ENCODE results near the gene DCPS. TPM values are rescaled to one million over a fixed set of nuclear protein-coding genes. Genes with fewer than 3 reads are reported as not detected.

DCPS gene
- total RNA-seq, 1 donor from 2014 or later, result 11.2 TPM

DNA sequence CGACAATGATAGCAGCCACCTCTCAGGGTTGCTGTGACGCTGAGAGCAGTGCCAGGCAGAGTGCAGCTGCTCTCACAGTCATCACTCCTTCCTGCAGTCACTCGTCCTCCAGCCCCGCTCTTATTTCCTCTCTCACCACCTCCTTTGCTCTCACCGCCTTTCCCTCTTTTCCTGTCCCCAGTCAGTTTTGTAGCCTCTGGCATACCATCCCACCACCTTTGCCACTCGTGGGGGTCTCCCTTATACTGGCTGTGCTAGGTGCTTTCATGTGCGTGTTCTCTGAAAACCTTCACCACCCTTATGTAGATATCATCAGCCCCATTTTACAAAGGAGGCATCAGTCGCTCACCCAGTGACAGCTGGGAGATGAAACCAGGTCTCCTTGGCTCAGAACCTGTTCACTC, 32.3 kb downstream of the DCPS start:
- TF ChIP-seq, protein P1, sequence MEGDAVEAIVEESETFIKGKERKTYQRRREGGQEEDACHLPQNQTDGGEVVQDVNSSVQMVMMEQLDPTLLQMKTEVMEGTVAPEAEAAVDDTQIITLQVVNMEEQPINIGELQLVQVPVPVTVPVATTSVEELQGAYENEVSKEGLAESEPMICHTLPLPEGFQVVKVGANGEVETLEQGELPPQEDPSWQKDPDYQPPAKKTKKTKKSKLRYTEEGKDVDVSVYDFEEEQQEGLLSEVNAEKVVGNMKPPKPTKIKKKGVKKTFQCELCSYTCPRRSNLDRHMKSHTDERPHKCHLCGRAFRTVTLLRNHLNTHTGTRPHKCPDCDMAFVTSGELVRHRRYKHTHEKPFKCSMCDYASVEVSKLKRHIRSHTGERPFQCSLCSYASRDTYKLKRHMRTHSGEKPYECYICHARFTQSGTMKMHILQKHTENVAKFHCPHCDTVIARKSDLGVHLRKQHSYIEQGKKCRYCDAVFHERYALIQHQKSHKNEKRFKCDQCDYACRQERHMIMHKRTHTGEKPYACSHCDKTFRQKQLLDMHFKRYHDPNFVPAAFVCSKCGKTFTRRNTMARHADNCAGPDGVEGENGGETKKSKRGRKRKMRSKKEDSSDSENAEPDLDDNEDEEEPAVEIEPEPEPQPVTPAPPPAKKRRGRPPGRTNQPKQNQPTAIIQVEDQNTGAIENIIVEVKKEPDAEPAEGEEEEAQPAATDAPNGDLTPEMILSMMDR (IDR thresholded peaks at IDR 0.05), result no peak
- peaks cover 48% of the 10 kb centered on the region for H3K4me1 Mint-ChIP-seq (ENCODE audit: unreplicated experiment)
- H3K27ac Mint-ChIP-seq (ENCODE audit: unreplicated experiment), result no peak overlapping the region
- H3K27me3 Mint-ChIP-seq (ENCODE audit: unreplicated experiment), result no peaks in the 10 kb centered on the region
- H3K9me3 Mint-ChIP-seq (ENCODE audit: unreplicated experiment), result no peaks in the 10 kb centered on the region
- no peak overlapping the region for H3K4me3 Mint-ChIP-seq (ENCODE audit: unreplicated experiment)
- no peak for DNase-seq (ENCODE audit: extremely low spot score, unreplicated experiment)
- H3K36me3 Mint-ChIP-seq (ENCODE audit: unreplicated experiment), result peaks cover 5% of the 10 kb centered on the region

DNA sequence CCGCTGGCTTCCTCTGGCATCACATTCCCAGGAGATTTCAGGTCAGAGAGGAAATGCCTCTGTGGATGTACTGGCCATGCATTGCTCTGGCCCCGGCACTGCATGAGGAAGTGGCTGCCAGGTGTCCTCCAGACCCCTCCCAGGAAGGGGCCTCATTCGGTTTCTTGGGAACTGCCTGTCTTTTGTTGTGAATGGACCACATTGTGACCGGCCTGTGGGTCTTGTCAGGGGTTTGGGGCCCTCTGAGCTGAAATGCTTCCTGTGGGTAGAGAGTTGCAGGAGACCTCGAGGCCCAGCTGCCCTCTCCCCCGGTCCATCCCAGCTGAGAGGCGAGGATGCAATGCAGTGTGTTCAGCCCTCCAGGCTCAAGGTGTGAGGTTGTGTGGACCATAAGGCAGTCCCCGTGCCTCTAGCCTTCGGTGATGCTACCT, 32.8 kb downstream of the DCPS start:
- Mint-ChIP-seq H3K4me1 (ENCODE audit: unreplicated experiment) (peaks cover 53% of the 10 kb centered on the region), H3K27ac (ENCODE audit: unreplicated experiment) (no peak overlapping the region), H3K9me3 (ENCODE audit: unreplicated experiment) (no peaks in the 10 kb centered on the region), H3K36me3 (ENCODE audit: unreplicated experiment) (peaks cover 5% of the 10 kb centered on the region), H3K27me3 (ENCODE audit: unreplicated experiment) (no peaks in the 10 kb centered on the region), H3K4me3 (ENCODE audit: unreplicated experiment) (no peak overlapping the region)
- TF ChIP-seq, protein P1 (IDR thresholded peaks at IDR 0.05), result no peak
- DNase-seq (ENCODE audit: extremely low spot score, unreplicated experiment), result no peak

DNA sequence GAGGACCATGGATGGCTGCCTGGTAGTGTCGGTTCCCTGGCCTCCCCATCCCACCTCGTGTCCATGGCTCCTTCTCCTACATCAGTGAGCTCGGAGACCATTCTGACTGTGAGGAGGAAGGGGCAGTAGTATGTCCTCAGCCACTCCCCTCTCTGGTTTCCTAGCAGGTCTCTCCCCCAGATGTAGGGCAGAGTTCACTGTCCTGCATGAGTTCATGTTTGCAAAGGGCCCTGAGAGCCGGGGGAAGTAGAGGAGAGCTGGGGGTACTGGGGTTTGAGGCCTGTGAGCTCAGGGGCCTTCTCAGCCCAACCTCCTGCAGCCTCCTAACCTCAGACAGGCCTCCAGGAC, 33.2 kb downstream of the DCPS start:
- H3K36me3 Mint-ChIP-seq (ENCODE audit: unreplicated experiment), result peaks cover 5% of the 10 kb centered on the region

DNA sequence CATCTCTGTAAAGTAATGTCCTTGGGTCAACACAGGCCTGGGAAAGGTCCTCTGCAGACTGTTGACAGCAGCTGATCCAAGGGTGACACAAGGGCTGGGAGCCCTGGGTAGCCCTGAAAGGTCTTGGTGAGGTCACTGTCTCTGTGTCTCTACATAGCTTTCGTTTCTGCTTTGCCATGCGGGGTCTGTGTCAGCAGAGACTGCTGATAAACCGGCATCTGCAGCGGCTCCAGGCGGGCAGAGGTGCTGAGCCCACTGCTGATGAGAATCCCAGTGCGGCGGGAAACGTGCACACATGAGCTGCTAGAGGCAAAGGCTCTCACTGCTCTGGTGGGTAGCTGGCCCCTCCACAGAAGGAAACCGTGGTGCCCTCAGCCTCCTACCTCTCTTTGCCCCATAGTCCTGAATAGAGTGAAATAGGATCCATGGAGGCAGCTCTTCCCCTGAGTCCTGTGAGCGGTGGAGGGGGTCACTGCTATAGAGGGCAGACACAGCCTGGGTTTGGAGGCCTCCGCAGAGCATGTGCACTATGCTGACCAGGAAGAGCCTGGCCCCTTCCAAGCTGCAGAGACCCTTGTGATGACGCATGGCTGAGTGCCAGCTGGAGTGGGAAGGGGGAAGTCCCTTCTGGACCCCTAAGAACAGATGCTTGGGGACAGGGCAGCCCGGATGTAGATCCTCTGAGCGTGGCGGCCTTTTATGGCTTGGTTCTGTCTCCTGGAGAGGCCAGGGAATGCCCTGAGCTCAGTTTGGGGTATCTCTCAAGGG, 33.8 kb downstream of the DCPS start:
- no peak overlapping the region for H3K27ac Mint-ChIP-seq (ENCODE audit: unreplicated experiment)
- H3K4me3 Mint-ChIP-seq (ENCODE audit: unreplicated experiment), result no peak overlapping the region
- peaks cover 5% of the 10 kb centered on the region for H3K36me3 Mint-ChIP-seq (ENCODE audit: unreplicated experiment)
- no peaks in the 10 kb centered on the region for H3K27me3 Mint-ChIP-seq (ENCODE audit: unreplicated experiment)
- no peak for DNase-seq (ENCODE audit: extremely low spot score, unreplicated experiment)
- TF ChIP-seq, protein P1 (IDR thresholded peaks at IDR 0.05), result no peak
- H3K9me3 Mint-ChIP-seq (ENCODE audit: unreplicated experiment), result no peaks in the 10 kb centered on the region
- H3K4me1 Mint-ChIP-seq (ENCODE audit: unreplicated experiment), result peaks cover 55% of the 10 kb centered on the region

More for the DNA sequence above, 33.2 kb downstream of the DCPS start:
- no peak for DNase-seq (ENCODE audit: extremely low spot score, unreplicated experiment)
- Mint-ChIP-seq H3K9me3 (ENCODE audit: unreplicated experiment) (no peaks in the 10 kb centered on the region), H3K27ac (ENCODE audit: unreplicated experiment) (no peak overlapping the region), H3K27me3 (ENCODE audit: unreplicated experiment) (no peaks in the 10 kb centered on the region), H3K4me1 (ENCODE audit: unreplicated experiment) (peaks cover 55% of the 10 kb centered on the region), H3K4me3 (ENCODE audit: unreplicated experiment) (no peak overlapping the region)
- TF ChIP-seq, protein P1 (IDR thresholded peaks at IDR 0.05), result no peak

DNA sequence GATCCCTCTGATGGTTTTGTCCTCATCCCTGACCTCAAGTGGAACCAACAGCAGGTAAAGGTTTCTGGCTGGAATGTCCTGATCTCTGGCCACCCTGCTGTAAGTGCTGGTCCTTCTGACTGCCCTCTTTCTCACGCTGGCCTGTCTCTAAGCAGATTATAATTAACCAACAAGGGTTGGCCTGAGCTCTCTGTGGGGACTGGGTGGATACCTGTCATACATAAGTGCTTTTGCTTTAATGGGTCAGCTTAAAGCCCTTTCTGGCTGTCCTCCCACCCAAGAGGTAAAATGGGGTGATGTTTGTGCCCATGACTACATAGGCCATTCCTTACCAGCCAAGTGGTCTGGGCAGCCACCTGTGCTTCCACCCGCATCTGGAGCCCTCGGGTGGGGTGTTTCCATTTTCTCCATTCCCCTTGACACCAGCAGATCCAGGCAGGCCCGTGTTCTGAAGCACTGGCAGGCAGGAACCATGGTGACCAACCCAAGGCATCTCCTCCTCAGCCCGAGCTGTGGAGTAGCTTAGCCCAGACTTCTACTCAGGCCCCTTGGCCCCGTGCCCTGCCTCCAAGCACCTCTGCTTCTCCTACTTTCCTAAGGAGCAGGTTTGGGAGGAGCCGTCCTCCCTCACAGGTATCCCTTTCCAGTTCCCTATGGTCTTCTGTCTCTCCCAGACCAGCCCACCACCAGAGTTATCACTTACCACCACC, 34.6 kb downstream of the DCPS start:
- TF ChIP-seq, protein P1 (IDR thresholded peaks at IDR 0.05), result no peak
- no peak for DNase-seq (ENCODE audit: extremely low spot score, unreplicated experiment)
- Mint-ChIP-seq H3K27ac (ENCODE audit: unreplicated experiment) (no peak overlapping the region), H3K36me3 (ENCODE audit: unreplicated experiment) (peaks cover 5% of the 10 kb centered on the region), H3K9me3 (ENCODE audit: unreplicated experiment) (no peaks in the 10 kb centered on the region), H3K4me3 (ENCODE audit: unreplicated experiment) (no peak overlapping the region), H3K27me3 (ENCODE audit: unreplicated experiment) (no peaks in the 10 kb centered on the region), H3K4me1 (ENCODE audit: unreplicated experiment) (peaks cover 54% of the 10 kb centered on the region)
